Neural cell (in vitro differentiated cells): ENCODE data around the gene NKX2-2.

Experiments
- TF ChIP-seq, protein P1 (sequence below): fragments of 450-650 bp; IDR thresholded peaks from 2 replicates; pipeline ENCODE4 v1.5.1; 2014; ENCODE audit warnings: antibody characterized with exemption, mild to moderate bottlenecking, moderate library complexity; ENCODE audit not compliant: poor library complexity, severe bottlenecking
- TF ChIP-seq, protein P2 (sequence below): IDR thresholded peaks from 2 replicates; pipeline ENCODE4 v1.6.1; 2012; ENCODE audit warnings: borderline replicate concordance

DNA sequence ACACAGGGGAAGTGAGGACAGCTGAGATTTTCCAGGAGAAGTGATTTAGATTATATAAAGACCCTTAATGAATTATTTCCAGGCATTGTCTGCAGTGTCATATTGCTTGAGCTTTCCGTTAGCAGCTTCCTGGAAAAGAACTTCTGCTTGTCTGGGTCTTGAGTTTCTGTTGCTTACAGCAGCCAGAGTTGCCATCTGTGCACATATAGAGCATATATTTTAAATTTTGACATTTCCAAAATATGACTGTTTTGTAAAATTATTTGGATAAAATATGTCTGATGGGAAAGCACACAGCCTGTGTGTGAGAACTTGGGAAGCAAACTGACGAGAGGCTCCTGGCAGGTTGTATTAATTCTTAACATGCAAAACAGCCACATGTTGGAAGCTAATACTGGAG lies 21.0 kb upstream of the NKX2-2 start:
- TF ChIP-seq, protein P1, sequence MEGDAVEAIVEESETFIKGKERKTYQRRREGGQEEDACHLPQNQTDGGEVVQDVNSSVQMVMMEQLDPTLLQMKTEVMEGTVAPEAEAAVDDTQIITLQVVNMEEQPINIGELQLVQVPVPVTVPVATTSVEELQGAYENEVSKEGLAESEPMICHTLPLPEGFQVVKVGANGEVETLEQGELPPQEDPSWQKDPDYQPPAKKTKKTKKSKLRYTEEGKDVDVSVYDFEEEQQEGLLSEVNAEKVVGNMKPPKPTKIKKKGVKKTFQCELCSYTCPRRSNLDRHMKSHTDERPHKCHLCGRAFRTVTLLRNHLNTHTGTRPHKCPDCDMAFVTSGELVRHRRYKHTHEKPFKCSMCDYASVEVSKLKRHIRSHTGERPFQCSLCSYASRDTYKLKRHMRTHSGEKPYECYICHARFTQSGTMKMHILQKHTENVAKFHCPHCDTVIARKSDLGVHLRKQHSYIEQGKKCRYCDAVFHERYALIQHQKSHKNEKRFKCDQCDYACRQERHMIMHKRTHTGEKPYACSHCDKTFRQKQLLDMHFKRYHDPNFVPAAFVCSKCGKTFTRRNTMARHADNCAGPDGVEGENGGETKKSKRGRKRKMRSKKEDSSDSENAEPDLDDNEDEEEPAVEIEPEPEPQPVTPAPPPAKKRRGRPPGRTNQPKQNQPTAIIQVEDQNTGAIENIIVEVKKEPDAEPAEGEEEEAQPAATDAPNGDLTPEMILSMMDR = no peak
- TF ChIP-seq, protein P2, sequence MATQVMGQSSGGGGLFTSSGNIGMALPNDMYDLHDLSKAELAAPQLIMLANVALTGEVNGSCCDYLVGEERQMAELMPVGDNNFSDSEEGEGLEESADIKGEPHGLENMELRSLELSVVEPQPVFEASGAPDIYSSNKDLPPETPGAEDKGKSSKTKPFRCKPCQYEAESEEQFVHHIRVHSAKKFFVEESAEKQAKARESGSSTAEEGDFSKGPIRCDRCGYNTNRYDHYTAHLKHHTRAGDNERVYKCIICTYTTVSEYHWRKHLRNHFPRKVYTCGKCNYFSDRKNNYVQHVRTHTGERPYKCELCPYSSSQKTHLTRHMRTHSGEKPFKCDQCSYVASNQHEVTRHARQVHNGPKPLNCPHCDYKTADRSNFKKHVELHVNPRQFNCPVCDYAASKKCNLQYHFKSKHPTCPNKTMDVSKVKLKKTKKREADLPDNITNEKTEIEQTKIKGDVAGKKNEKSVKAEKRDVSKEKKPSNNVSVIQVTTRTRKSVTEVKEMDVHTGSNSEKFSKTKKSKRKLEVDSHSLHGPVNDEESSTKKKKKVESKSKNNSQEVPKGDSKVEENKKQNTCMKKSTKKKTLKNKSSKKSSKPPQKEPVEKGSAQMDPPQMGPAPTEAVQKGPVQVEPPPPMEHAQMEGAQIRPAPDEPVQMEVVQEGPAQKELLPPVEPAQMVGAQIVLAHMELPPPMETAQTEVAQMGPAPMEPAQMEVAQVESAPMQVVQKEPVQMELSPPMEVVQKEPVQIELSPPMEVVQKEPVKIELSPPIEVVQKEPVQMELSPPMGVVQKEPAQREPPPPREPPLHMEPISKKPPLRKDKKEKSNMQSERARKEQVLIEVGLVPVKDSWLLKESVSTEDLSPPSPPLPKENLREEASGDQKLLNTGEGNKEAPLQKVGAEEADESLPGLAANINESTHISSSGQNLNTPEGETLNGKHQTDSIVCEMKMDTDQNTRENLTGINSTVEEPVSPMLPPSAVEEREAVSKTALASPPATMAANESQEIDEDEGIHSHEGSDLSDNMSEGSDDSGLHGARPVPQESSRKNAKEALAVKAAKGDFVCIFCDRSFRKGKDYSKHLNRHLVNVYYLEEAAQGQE = no peak
